T-helper 2 cell treated with Interferon-gamma antibody and Interleukin-4, amounts not matched to agents 5 μg/mL and 100 μg/mL, for 36 hours (primary cell): ENCODE measurements around the gene ASAH2.
"Not testable (repeated sequence)": the region's sequence is repeated elsewhere in the genome, so short reads cannot be mapped to it uniquely, and the experiment has no call there.

ENCODE experiments used
- DNase-seq: peaks from one replicate; pipeline ENCODE4 v3.0.0; 2021; ENCODE audit warnings: low spot score
- H3K27ac Mint-ChIP-seq: one replicate; pipeline ENCODE4 v1.8.0; 2021; ENCODE audit warnings: mild to moderate bottlenecking, mixed read lengths
- H3K27me3 Mint-ChIP-seq: one replicate; pipeline ENCODE4 v1.8.0; 2021; ENCODE audit warnings: low read depth, mixed read lengths
- H3K36me3 Mint-ChIP-seq: one replicate; pipeline ENCODE4 v1.8.0; 2021; ENCODE audit warnings: low read depth, mixed read lengths
- H3K4me1 Mint-ChIP-seq: one replicate; pipeline ENCODE4 v1.8.0; 2021; ENCODE audit warnings: low read depth, mixed read lengths
- H3K4me3 Mint-ChIP-seq: one replicate; pipeline ENCODE4 v1.8.0; 2022; ENCODE audit warnings: mild to moderate bottlenecking, moderate library complexity, mixed read lengths
- H3K9me3 Mint-ChIP-seq: one replicate; pipeline ENCODE4 v1.8.0; 2021; ENCODE audit warnings: mixed read lengths

Gene ASAH2

GRCh38 chr10:50279489-50279888 is 28.2 kb upstream of the ASAH2 start:
- Mint-ChIP-seq H3K4me3 (no peak overlapping the region), H3K9me3 (no peaks in the 10 kb centered on the region)

GRCh38 chr10:50275650-50276235 is 24.4 kb upstream of the ASAH2 start:
- Mint-ChIP-seq H3K9me3 (no peaks in the 10 kb centered on the region), H3K36me3 (no peaks in the 10 kb centered on the region), H3K27me3 (peaks cover 51% of the 10 kb centered on the region), H3K4me3 (no peak overlapping the region), H3K4me1 (no peaks in the 10 kb centered on the region), H3K27ac (no peak overlapping the region)
- peak; percentile 12 for DNase-seq

More at GRCh38 chr10:50279489-50279888, 28.2 kb upstream of the ASAH2 start:
- no peaks in the 10 kb centered on the region for H3K36me3 Mint-ChIP-seq
- no peak for DNase-seq
- H3K27ac Mint-ChIP-seq, result no peak overlapping the region
- no peaks in the 10 kb centered on the region for H3K4me1 Mint-ChIP-seq
- H3K27me3 Mint-ChIP-seq, result peaks cover 66% of the 10 kb centered on the region

GRCh38 chr10:50272531-50272930 is 21.2 kb upstream of the ASAH2 start:
- Mint-ChIP-seq H3K4me1 (no peaks in the 10 kb centered on the region), H3K9me3 (no peaks in the 10 kb centered on the region), H3K27me3 (peaks cover 35% of the 10 kb centered on the region)

GRCh38 chr10:50271564-50272250 is 20.4 kb upstream of the ASAH2 start:
- Mint-ChIP-seq H3K4me3 (no peak overlapping the region), H3K9me3 (no peaks in the 10 kb centered on the region), H3K36me3 (no peaks in the 10 kb centered on the region), H3K27me3 (peaks cover 29% of the 10 kb centered on the region), H3K4me1 (no peaks in the 10 kb centered on the region), H3K27ac (no peak overlapping the region)
- no peak for DNase-seq

More at GRCh38 chr10:50272531-50272930, 21.2 kb upstream of the ASAH2 start:
- no peak overlapping the region for H3K4me3 Mint-ChIP-seq
- H3K27ac Mint-ChIP-seq, result no peak overlapping the region
- no peak for DNase-seq
- H3K36me3 Mint-ChIP-seq, result no peaks in the 10 kb centered on the region

DNA sequence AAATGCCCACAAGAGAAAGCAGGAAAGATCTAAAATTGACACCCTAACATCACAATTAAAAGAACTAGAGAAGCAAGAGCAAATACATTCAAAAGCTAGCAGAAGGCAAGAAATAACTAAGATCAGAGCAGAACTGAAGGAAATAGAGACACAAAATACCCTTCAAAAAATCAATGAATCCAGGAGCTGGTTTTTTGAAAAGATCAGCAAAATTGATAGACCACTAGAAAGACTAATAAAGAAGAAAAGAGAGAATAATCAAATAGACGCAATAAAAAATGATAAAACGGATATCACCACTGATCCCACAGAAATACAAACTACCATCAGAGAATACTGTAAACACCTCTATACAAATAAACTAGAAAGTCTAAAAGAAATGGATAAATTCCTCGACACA is 16.6 kb upstream of the ASAH2 start:
- peaks cover 49% of the 10 kb centered on the region for H3K27me3 Mint-ChIP-seq
- H3K36me3 Mint-ChIP-seq, H3K4me1 Mint-ChIP-seq, H3K27ac Mint-ChIP-seq, H3K9me3 Mint-ChIP-seq, H3K4me3 Mint-ChIP-seq, DNase-seq: not testable (repeated sequence)

DNA sequence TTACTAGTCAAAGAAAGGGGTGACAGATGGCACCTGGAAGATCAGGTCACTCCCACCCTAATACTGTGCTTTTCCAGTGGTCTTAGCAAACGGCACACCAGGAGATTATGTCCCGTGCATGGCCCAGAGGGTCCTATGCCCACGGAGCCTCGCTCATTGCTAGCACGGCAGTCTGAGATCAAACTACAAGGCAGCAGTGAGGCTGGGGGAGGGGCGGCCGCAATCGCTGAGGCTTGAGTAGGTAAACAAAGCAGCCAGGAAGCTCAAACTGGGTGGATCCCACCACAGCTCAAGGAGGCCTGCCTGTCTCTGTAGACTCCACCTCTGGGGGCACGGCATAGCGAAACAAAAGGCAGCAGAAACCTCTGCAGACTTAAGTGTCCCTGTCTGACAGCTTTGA is 11.3 kb upstream of the ASAH2 start:
- H3K36me3 Mint-ChIP-seq, H3K4me3 Mint-ChIP-seq, DNase-seq, H3K27ac Mint-ChIP-seq, H3K9me3 Mint-ChIP-seq: not testable (repeated sequence)
- H3K27me3 Mint-ChIP-seq, result peaks cover 59% of the 10 kb centered on the region
- H3K4me1 Mint-ChIP-seq, result peaks cover 18% of the 10 kb centered on the region

DNA sequence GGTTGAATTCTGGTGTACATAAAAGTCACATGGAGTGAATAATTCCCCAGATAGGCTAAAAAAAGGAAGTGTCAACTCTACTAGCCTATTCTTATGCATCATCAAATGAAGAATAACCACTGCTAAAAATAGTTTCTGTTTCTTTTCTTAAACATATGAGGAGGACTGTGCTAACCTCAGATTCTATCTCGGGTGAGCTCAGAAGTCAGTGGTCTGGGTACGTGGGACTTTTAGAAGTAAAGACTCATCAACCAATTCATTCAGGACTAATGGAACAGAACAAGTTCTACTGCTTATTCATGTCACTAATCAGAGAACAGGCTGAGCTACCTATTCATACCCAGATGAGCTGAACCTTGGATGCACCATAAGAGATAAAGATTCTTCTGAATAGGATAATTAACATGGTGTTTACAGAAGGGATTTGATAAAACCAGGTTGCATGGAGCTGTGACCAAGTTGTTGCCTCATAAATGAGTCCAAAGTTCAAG is 9.5 kb upstream of the ASAH2 start:
- no peak overlapping the region for H3K27ac Mint-ChIP-seq
- H3K27me3 Mint-ChIP-seq, result peaks cover 64% of the 10 kb centered on the region
- H3K9me3 Mint-ChIP-seq, result no peaks in the 10 kb centered on the region
- no peak overlapping the region for H3K4me3 Mint-ChIP-seq
- peaks cover 18% of the 10 kb centered on the region for H3K4me1 Mint-ChIP-seq
- DNase-seq, result peak; percentile 58
- no peaks in the 10 kb centered on the region for H3K36me3 Mint-ChIP-seq

DNA sequence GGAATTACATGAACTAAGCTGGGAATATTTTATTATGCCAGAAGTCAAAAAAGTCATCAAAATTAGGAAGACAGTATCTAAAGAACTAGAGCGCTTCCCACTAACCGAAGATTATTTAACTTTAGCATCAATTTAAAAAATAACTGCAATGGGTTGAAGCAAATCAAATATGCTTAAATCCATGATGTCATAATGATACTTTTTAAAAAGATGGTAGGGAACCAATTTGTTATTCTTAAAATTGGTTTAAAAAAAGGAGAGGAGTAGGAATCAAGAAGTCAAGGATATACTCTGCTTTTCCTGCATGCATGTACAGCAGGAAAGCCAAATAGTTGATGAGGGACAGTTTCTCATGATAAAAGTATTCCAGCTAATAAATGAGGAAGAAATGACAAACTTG is 3.2 kb upstream of the ASAH2 start:
- no peaks in the 10 kb centered on the region for H3K36me3 Mint-ChIP-seq
- H3K9me3 Mint-ChIP-seq, result no peaks in the 10 kb centered on the region
- no peak overlapping the region for H3K27ac Mint-ChIP-seq
- peaks cover 61% of the 10 kb centered on the region for H3K27me3 Mint-ChIP-seq
- H3K4me1 Mint-ChIP-seq, result no peaks in the 10 kb centered on the region
- no peak overlapping the region for H3K4me3 Mint-ChIP-seq
- DNase-seq, result no peak

DNA sequence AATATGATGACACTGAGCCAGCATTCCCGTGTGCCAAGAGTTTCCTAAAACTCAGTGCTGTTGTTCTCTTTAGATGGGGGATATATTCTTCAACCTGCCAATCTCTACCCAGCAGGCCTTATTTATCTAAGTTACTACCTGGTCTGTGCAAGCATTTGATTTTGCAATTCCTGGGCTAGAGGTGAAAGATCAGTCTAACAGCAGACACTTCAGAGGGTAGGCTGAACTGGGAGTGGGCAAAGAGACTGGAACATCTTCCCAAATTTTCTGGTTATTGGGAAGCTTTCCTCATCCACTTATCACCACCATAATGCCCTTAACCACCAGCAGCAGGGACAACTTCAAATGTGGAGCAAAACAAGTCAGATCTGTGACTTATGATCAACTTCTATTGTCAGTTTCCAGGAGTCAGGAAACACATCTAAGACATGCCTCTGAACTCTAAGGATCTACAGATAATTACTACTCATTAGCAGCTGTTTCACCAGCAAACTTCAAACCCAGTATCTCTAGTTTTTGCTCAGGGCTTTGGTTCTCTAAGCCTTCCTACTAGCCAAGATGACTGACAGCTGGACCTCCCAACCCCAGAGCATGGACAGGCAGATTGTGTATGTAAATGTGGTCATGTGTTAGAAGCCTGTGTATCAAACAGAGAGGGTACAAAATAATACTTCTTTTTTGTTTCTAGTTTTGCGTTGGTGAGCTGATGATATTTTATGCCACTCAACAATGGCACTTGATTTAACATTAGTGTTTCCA is 1.0 kb downstream of the ASAH2 start:
- H3K4me1 Mint-ChIP-seq, result no peaks in the 10 kb centered on the region
- peaks cover 57% of the 10 kb centered on the region for H3K27me3 Mint-ChIP-seq
- H3K4me3 Mint-ChIP-seq, result no peak overlapping the region
- no peaks in the 10 kb centered on the region for H3K9me3 Mint-ChIP-seq
- DNase-seq, result no peak
- H3K36me3 Mint-ChIP-seq, result no peaks in the 10 kb centered on the region
- no peak overlapping the region for H3K27ac Mint-ChIP-seq

- Mint-ChIP-seq H3K27me3 (peaks cover 56% of the 10 kb centered on the region), H3K4me3 (no peak overlapping the region), H3K9me3 (no peaks in the 10 kb centered on the region), H3K4me1 (no peaks in the 10 kb centered on the region), H3K36me3 (no peaks in the 10 kb centered on the region), H3K27ac (no peak overlapping the region)
- DNase-seq, result no peak
Observed at GRCh38 chr10:50248598-50248997, 2.7 kb downstream of the ASAH2 start.

DNA sequence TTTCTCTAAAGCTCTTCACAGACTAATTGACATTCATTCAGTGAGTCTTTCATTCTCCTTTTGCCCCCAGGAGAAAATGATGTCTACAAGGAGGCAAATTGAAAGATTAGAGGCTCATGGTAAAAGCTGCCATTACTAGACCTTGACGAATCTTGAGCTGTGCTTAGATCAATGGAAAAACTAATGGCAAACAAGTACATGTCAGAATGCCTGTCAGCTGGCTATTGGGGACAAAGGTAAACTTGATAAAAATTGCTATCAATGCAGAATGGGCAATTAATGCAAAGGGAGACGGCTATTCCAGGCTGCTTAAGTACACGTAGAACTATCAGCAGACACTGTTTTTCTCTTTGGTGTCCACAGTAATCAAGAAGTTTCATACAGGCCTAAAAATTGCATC is 3.3 kb downstream of the ASAH2 start:
- H3K36me3 Mint-ChIP-seq, result no peaks in the 10 kb centered on the region
- H3K4me3 Mint-ChIP-seq, result no peak overlapping the region
- peaks cover 52% of the 10 kb centered on the region for H3K27me3 Mint-ChIP-seq
- no peaks in the 10 kb centered on the region for H3K4me1 Mint-ChIP-seq
- no peaks in the 10 kb centered on the region for H3K9me3 Mint-ChIP-seq
- no peak for DNase-seq
- H3K27ac Mint-ChIP-seq, result no peak overlapping the region

- Mint-ChIP-seq H3K4me1 (no peaks in the 10 kb centered on the region), H3K36me3 (no peaks in the 10 kb centered on the region), H3K4me3 (no peak overlapping the region), H3K27me3 (peaks cover 41% of the 10 kb centered on the region), H3K27ac (no peak overlapping the region), H3K9me3 (no peaks in the 10 kb centered on the region)
- no peak for DNase-seq
Observed at GRCh38 chr10:50244201-50244600, 7.1 kb downstream of the ASAH2 start.

GRCh38 chr10:50242777-50243176 is 8.5 kb downstream of the ASAH2 start:
- Mint-ChIP-seq H3K4me1 (no peaks in the 10 kb centered on the region), H3K27ac (no peak overlapping the region), H3K4me3 (no peak overlapping the region), H3K36me3 (no peaks in the 10 kb centered on the region), H3K27me3 (peaks cover 29% of the 10 kb centered on the region), H3K9me3 (no peaks in the 10 kb centered on the region)
- DNase-seq, result no peak

GRCh38 chr10:50241478-50241877 is 9.8 kb downstream of the ASAH2 start:
- not testable (repeated sequence) for H3K4me1 Mint-ChIP-seq, H3K36me3 Mint-ChIP-seq, H3K4me3 Mint-ChIP-seq, H3K9me3 Mint-ChIP-seq, DNase-seq, H3K27ac Mint-ChIP-seq
- H3K27me3 Mint-ChIP-seq, result peaks cover 26% of the 10 kb centered on the region
